H1 (cell line): ENCODE data around the gene DNAJB5. TPM values are rescaled to one million over a fixed set of nuclear protein-coding genes. Genes with fewer than 3 reads are reported as not detected.

Source experiments
- CTCF ChIA-PET: fragments of 300-600 bp; sonication (Branson Sonifier 250); formaldehyde crosslinking; loops from one replicate; lab custom pipeline; 2021; ENCODE audit not compliant: partially characterized antibody; lab: Charles Lee
- POLR2A ChIA-PET: fragments of 300-600 bp; sonication (Branson Sonifier 250); formaldehyde crosslinking; loops from one replicate; lab custom pipeline; 2021; ENCODE audit warnings: inconsistent platforms; ENCODE audit not compliant: partially characterized antibody; lab: Charles Lee
- DNase-seq, 2 experiments: peaks; one replicate each; pipeline versions ENCODE4 v3.0.0 to v3.0.0-alpha.2; 2010 to 2022; ENCODE audit warnings: low spot score in 2 of 2, low read depth in 1 of 2, mixed read lengths in 1 of 2
- FAIRE-seq: peaks from 2 replicates; lab custom pipeline; 2011; peaks lifted over from hg19 to GRCh38; lab: Jason Lieb, UNC
- H2AFZ ChIP-seq: 2 replicates; pipeline ENCODE4 v1.8.1; 2012; ENCODE audit warnings: low read length, inconsistent platforms
- H2AK5ac ChIP-seq: 2 replicates; pipeline ENCODE4 v1.6.1; 2013; ENCODE audit warnings: low read depth, low read length
- H2BK120ac ChIP-seq: replicated peaks from 2 replicates; pipeline ENCODE3; 2013; ENCODE audit warnings: low read depth, low read length, inconsistent platforms
- H2BK12ac ChIP-seq: 2 replicates; pipeline ENCODE4 v1.6.1; 2013; ENCODE audit warnings: low read depth, low read length
- H2BK15ac ChIP-seq: 2 replicates; pipeline ENCODE4 v1.6.1; 2013; ENCODE audit warnings: low read length
- H2BK20ac ChIP-seq: 2 replicates; pipeline ENCODE4 v1.6.1; 2013; ENCODE audit warnings: low read length
- H2BK5ac ChIP-seq: 2 replicates; pipeline ENCODE4 v1.6.1; 2013; ENCODE audit warnings: low read depth, low read length
- H3K14ac ChIP-seq: 2 replicates; pipeline ENCODE4 v1.6.1; 2013; ENCODE audit warnings: inconsistent platforms; ENCODE audit not compliant: insufficient read length
- H3K18ac ChIP-seq: 2 replicates; pipeline ENCODE4 v1.6.1; 2013; ENCODE audit warnings: low read length; ENCODE audit errors: extremely low read depth
- H3K23ac ChIP-seq: 2 replicates; pipeline ENCODE4 v1.6.1; 2013; ENCODE audit warnings: inconsistent platforms; ENCODE audit not compliant: insufficient read length
- H3K23me2 ChIP-seq: 2 replicates; pipeline ENCODE4 v1.6.1; 2013; ENCODE audit warnings: low read depth, low read length
- H3K27ac ChIP-seq: 2 replicates; pipeline ENCODE4 v1.6.1; 2011; ENCODE audit warnings: low read depth, low read length, inconsistent platforms
- H3K27me3 ChIP-seq, 4 experiments: replicated peaks in 1 of 4; 1 replicate in 1 of 4; 2 replicates in 3 of 4; pipeline versions ENCODE4 v1.6.1 to v1.8.1; 2011 to 2013; ENCODE audit warnings: low read length in 3 of 4, mild to moderate bottlenecking in 3 of 4, inconsistent platforms in 2 of 4, mixed read lengths in 2 of 4, moderate library complexity in 1 of 4; ENCODE audit not compliant: control insufficient read depth in 3 of 4, insufficient read depth in 3 of 4; ENCODE audit errors: extremely low read depth in 1 of 4
- H3K36me3 ChIP-seq, 4 experiments: 2 replicates each; pipeline versions ENCODE4 v1.6.1 to v1.8.1; 2011 to 2013; ENCODE audit warnings: mild to moderate bottlenecking in 4 of 4, low read length in 3 of 4, moderate library complexity in 2 of 4, control low read depth in 1 of 4, inconsistent platforms in 1 of 4; ENCODE audit not compliant: insufficient read depth in 4 of 4, control insufficient read depth in 2 of 4
- H3K4ac ChIP-seq: replicated peaks from 2 replicates; pipeline ENCODE3; 2013; ENCODE audit warnings: low read length, low read depth, mixed read lengths, inconsistent platforms; ENCODE audit not compliant: insufficient read length
- H3K4me1 ChIP-seq, 4 experiments: replicated peaks in 1 of 4; 1 replicate in 1 of 4; 2 replicates in 3 of 4; pipeline versions ENCODE4 v1.6.1 to v1.8.1; 2011 to 2013; ENCODE audit warnings: low read length in 3 of 4, inconsistent platforms in 2 of 4, mixed read lengths in 1 of 4; ENCODE audit not compliant: insufficient read depth in 4 of 4, control insufficient read depth in 3 of 4
- H3K4me2 ChIP-seq, 2 experiments: 2 replicates each; pipeline versions ENCODE4 v1.6.1 to v1.8.1; 2011 to 2013; ENCODE audit warnings: low read depth in 2 of 2, low read length in 2 of 2, control low read depth in 1 of 2, inconsistent platforms in 1 of 2, mild to moderate bottlenecking in 1 of 2; ENCODE audit not compliant: insufficient read depth in 1 of 2
- H3K4me3 ChIP-seq, 4 experiments: fragments of 200-600, 300-600 bp in 1 of 4; sonication (generic), shearing (Covaris generic), sonication (Bioruptor Twin) in 1 of 4; 2 replicates each; pipeline versions ENCODE4 v1.5.1 to v1.8.1; 2011 to 2016; ENCODE audit warnings: low read length in 4 of 4, low read depth in 3 of 4, control low read depth in 2 of 4, inconsistent platforms in 2 of 4, mild to moderate bottlenecking in 2 of 4, mixed read lengths in 1 of 4, moderate library complexity in 1 of 4; ENCODE audit not compliant: insufficient read depth in 2 of 4; ENCODE audit errors: extremely low read depth in 1 of 4
- H3K56ac ChIP-seq: replicated peaks from 2 replicates; pipeline ENCODE3; 2013; ENCODE audit warnings: low read depth, mild to moderate bottlenecking, mixed read lengths, low read length, inconsistent platforms; ENCODE audit not compliant: insufficient read length
- H3K79me1 ChIP-seq: 2 replicates; pipeline ENCODE4 v1.6.1; 2013; ENCODE audit warnings: low read depth, low read length, control low read depth
- H3K79me2 ChIP-seq, 2 experiments: 2 replicates each; pipeline versions ENCODE4 v1.6.1 to v1.8.1; 2012 to 2013; ENCODE audit warnings: low read length in 2 of 2, mild to moderate bottlenecking in 2 of 2, inconsistent platforms in 1 of 2; ENCODE audit not compliant: insufficient read depth in 2 of 2, control insufficient read depth in 1 of 2
- H3K9ac ChIP-seq, 4 experiments: replicated peaks in 1 of 4; 1 replicate in 1 of 4; 2 replicates in 3 of 4; pipeline versions ENCODE4 v1.6.1 to v1.8.1; 2011 to 2013; ENCODE audit warnings: low read depth in 3 of 4, low read length in 3 of 4, control low read depth in 2 of 4, mild to moderate bottlenecking in 2 of 4, moderate library complexity in 2 of 4, inconsistent platforms in 1 of 4; ENCODE audit errors: extremely low read depth in 1 of 4
- H3K9me3 ChIP-seq, 2 experiments: 2 replicates each; pipeline versions ENCODE4 v1.6.1 to v1.8.1; 2012 to 2013; ENCODE audit warnings: mild to moderate bottlenecking in 2 of 2, moderate library complexity in 2 of 2, control low read depth in 1 of 2, inconsistent platforms in 1 of 2, low read depth in 1 of 2, low read length in 1 of 2, mixed read lengths in 1 of 2; ENCODE audit not compliant: insufficient read depth in 2 of 2
- H4K20me1 ChIP-seq, 2 experiments: replicated peaks in 1 of 2; 2 replicates each; pipeline versions ENCODE3 to v1.8.1; 2011 to 2013; ENCODE audit warnings: inconsistent platforms in 2 of 2, low read length in 2 of 2, mild to moderate bottlenecking in 1 of 2; ENCODE audit not compliant: insufficient read depth in 2 of 2, control insufficient read depth in 1 of 2
- H4K5ac ChIP-seq: 2 replicates; pipeline ENCODE4 v1.6.1; 2013; ENCODE audit warnings: low read length, low read depth, mixed read lengths, inconsistent platforms; ENCODE audit not compliant: insufficient read length
- H4K8ac ChIP-seq: 2 replicates; pipeline ENCODE4 v1.8.0; 2013; ENCODE audit warnings: mild to moderate bottlenecking, moderate library complexity, low read length, inconsistent platforms; ENCODE audit not compliant: insufficient read depth; ENCODE audit errors: extremely low read depth
- H4K91ac ChIP-seq: replicated peaks from 2 replicates; pipeline ENCODE3; 2013; ENCODE audit warnings: low read length, mixed read lengths, inconsistent platforms; ENCODE audit not compliant: insufficient read length
- EZH2 ChIP-seq: fragments of 200-600 bp; sonication (generic); IDR thresholded peaks from 2 replicates; pipeline ENCODE4 v1.7.1; 2012; ENCODE audit warnings: low read depth, mild to moderate bottlenecking, moderate library complexity, low read length, inconsistent platforms; ENCODE audit not compliant: severe bottlenecking
- JUND ChIP-seq: IDR thresholded peaks from 2 replicates; pipeline ENCODE4 v1.6.1; 2011; ENCODE audit warnings: mild to moderate bottlenecking, improper control_type of control experiment, low read length
- KDM1A ChIP-seq: fragments of 200-600, 300-600 bp; sonication (generic); IDR thresholded peaks from 2 replicates; pipeline ENCODE4 v1.7.1; 2016; ENCODE audit warnings: mild to moderate bottlenecking, low read length, borderline replicate concordance
- NANOG ChIP-seq: IDR thresholded peaks from 2 replicates; pipeline ENCODE4 v1.6.1; 2011; ENCODE audit warnings: low read length, low read depth, mild to moderate bottlenecking, inconsistent platforms; ENCODE audit not compliant: insufficient read depth, poor library complexity, severe bottlenecking
- POU5F1 ChIP-seq: IDR thresholded peaks from 2 replicates; pipeline ENCODE4 v1.6.1; 2011; ENCODE audit warnings: low read depth, mild to moderate bottlenecking, low read length, moderate library complexity
- WGBS, 2 experiments: shearing (Covaris generic) in 1 of 2; methylation state at CpG; one replicate each; pipeline versions ENCODE4 v1.1.6 to v1.1.7; 2013 to 2015; ENCODE audit warnings: low lambda C conversion rate in 2 of 2, mixed read lengths in 2 of 2, inconsistent platforms in 1 of 2, low coverage in 1 of 2, missing lambda C conversion rate in 1 of 2; ENCODE audit not compliant: insufficient replicate concordance in 2 of 2, insufficient coverage in 1 of 2, insufficient read length in 1 of 2; ENCODE audit errors: extremely low coverage in 1 of 2, missing lambda C conversion rate in 1 of 2; 5-methylcytosine and 5-hydroxymethylcytosine counted together
- polyA plus RNA-seq, 7 experiments: library from polyadenylated mRNA; depleted of rRNA in 3 of 7; stranded (reverse) in 5 of 7; unstranded in 2 of 7; fragments of >200 nt in 5 of 7; fragments of 200-250 nt in 2 of 7; gene quantifications; 1 replicate in 5 of 7; 2 replicates in 1 of 7; 4 replicates in 1 of 7; pipeline versions ENCODE4 v1.2.1 to v1.2.3, GENCODE V29; 2011 to 2013; ENCODE audit warnings: missing spikeins in 2 of 7, mixed read lengths in 2 of 7
- total RNA-seq: library from RNA; stranded (reverse); fragmentation: NEBNext Ultra II Directional; extraction: Animal tissue kit (Norgen Biotek cat#: 25700); gene quantifications from 2 replicates; pipeline ENCODE4 v1.2.1, GENCODE V29; 2021

Gene DNAJB5
- total and polyA plus RNA-seq, 2 of the 8 experiments (the other 6 are each of a cell fraction or from before 2014, with no cell fraction given): 25.0 to 34.1 TPM

DNA sequence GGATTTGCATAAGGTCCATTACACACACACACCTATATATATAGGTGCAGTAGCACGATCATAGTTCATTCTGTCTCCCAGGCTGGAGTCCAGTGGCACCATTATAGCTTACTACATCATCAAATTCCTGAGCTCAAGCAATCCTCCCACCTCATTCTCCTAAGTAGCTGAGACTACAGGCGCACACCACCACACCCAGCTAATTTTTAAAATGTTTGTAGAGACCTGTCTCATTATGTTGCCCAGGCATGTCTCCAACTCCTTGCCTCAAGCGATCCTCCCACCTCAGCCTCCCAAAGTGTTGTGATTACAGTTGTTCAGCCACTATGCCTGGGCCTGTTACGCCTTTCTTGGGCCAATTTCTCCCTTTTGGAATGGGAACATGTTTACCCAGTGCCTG, 39.7 kb downstream of the DNAJB5 start:
- no peak overlapping the region for H3K4ac ChIP-seq
- H2AFZ ChIP-seq: no peak overlapping the region
- no peaks in the 10 kb centered on the region for H3K23me2 ChIP-seq
- no peaks in the 10 kb centered on the region for H3K36me3 ChIP-seq
- peaks cover 0 to 10% (median 3%) of the 10 kb centered on the region in 4 experiments; a peak in 3 of 7 replicates for H3K4me1 ChIP-seq
- H2AK5ac ChIP-seq: 0 out of 2 replicates have a peak overlapping the region, but pooled peaks have one; percentile 82
- no peak overlapping the region for H3K4me2 ChIP-seq
- H3K79me2 ChIP-seq: no peaks in the 10 kb centered on the region
- H3K56ac ChIP-seq: no peak overlapping the region
- FAIRE-seq: no peak
- CTCF ChIA-PET: interaction anchor here (1.2 to 3.0 kb wide), 4 partner anchors 10 to 45 kb away, joined by 4 to 14 read pairs (median 4); no protein-coding TSS in a partner anchor
- no peak overlapping the region for H2BK12ac ChIP-seq
- no peak overlapping the region for H3K23ac ChIP-seq
- no peak overlapping the region for H2BK120ac ChIP-seq
- no peak overlapping the region for H3K4me3 ChIP-seq
- no peak overlapping the region for H4K5ac ChIP-seq
- H3K9ac ChIP-seq: no peak overlapping the region
- H2BK15ac ChIP-seq: no peak overlapping the region
- H3K18ac ChIP-seq: no peak overlapping the region
- WGBS, 2 experiments: 68% methylated on average over 4 of the region's 4 CpGs; no CpG with 5 or more reads in 1 of the 2 experiments
- H3K27me3 ChIP-seq: no peaks in the 10 kb centered on the region
- H4K20me1 ChIP-seq: no peaks in the 10 kb centered on the region
- POLR2A ChIA-PET: interaction anchor here (1.1 to 2.1 kb wide), 3 partner anchors 39 to 51 kb away, joined by 3 to 5 read pairs (median 5); partner anchors contain the start of genes DNAJB5, FANCG and VCP
- DNase-seq: no peak
- no peak overlapping the region for H3K27ac ChIP-seq
- no peak overlapping the region for H4K91ac ChIP-seq
- no peak overlapping the region for H2BK20ac ChIP-seq
- H3K14ac ChIP-seq: no peak overlapping the region
- no peaks in the 10 kb centered on the region for H3K79me1 ChIP-seq
- peaks cover 15 to 16% of the 10 kb centered on the region in 2 experiments; a peak in 3 of 4 replicates for H3K9me3 ChIP-seq
- no peak overlapping the region for H2BK5ac ChIP-seq
- H4K8ac ChIP-seq: no peak overlapping the region
- no peak for TF ChIP-seq JUND
- no peak for TF ChIP-seq EZH2
- no peak for TF ChIP-seq KDM1A
- no peak for TF ChIP-seq NANOG
- TF ChIP-seq POU5F1: no peak
